Retinal pigment epithelial cell (primary cell): ENCODE measurements around the gene CA9.
A peak's percentile ranks its signal among the peaks of the same experiment; 100 is the strongest.

Experiments used
- DNase-seq: peaks from one replicate; pipeline ENCODE4 v3.0.0-alpha.2; 2010; ENCODE audit warnings: low read depth
- H3K4me3 ChIP-seq: 2 replicates; pipeline ENCODE4 v1.5.1; 2011; ENCODE audit warnings: mild to moderate bottlenecking, low read length, control low read depth, moderate library complexity
- CTCF ChIP-seq: conservative IDR thresholded peaks from 2 replicates; pipeline ENCODE4 v1.5.1; 2011; ENCODE audit warnings: low read depth, low read length, control low read depth, inconsistent platforms

Gene CA9

GRCh38 chr9:35650341-35651158 is 23.2 kb upstream of the CA9 start, which contains the start of gene SIT1:
SIT1 (minus strand) TSS chr9:35650931; CDS start chr9:35650853, 78 bp downstream.
- DNase-seq, result no peak
- no peak within 1 kb of the TSS for H3K4me3 ChIP-seq
- no peak for TF ChIP-seq CTCF

- TF ChIP-seq CTCF, result no peak
- DNase-seq, result no peak
- no peak overlapping the region for H3K4me3 ChIP-seq
Observed at GRCh38 chr9:35651956-35652828, 21.5 kb upstream of the CA9 start.

- no peak for TF ChIP-seq CTCF
- no peak for DNase-seq
Observed at GRCh38 chr9:35652829-35653209, 20.9 kb upstream of the CA9 start.

GRCh38 chr9:35653611-35654010 is 20.1 kb upstream of the CA9 start:
- TF ChIP-seq CTCF, result no peak
- H3K4me3 ChIP-seq, result no peak overlapping the region
- DNase-seq, result no peak

More at GRCh38 chr9:35652829-35653209, 20.9 kb upstream of the CA9 start:
- no peak overlapping the region for H3K4me3 ChIP-seq

- H3K4me3 ChIP-seq, result no peak overlapping the region
- no peak for DNase-seq
- no peak for TF ChIP-seq CTCF
Observed at GRCh38 chr9:35656348-35656747, 17.4 kb upstream of the CA9 start.

- DNase-seq, result no peak
Observed at GRCh38 chr9:35656831-35657545, 16.7 kb upstream of the CA9 start.

More at GRCh38 chr9:35656831-35657545, 16.7 kb upstream of the CA9 start:
- TF ChIP-seq CTCF, result no peak
- H3K4me3 ChIP-seq, result peak overlapping the region; percentile 47
